BE2C (cell line): ENCODE measurements around the gene XPA.
A peak's percentile ranks its signal among the peaks of the same experiment; 100 is the strongest.

Source experiments
- DNase-seq: peaks from one replicate; pipeline ENCODE4 v3.0.0-alpha.2; 2020
- H3K27me3 ChIP-seq: fragments of 250-450 bp; sonication (Bioruptor Pico); 2 replicates; pipeline ENCODE4 v1.5.1; 2020; ENCODE audit warnings: mild to moderate bottlenecking
- H3K36me3 ChIP-seq: fragments of 250-450 bp; sonication (Bioruptor Pico); 2 replicates; pipeline ENCODE4 v1.5.1; 2020; ENCODE audit warnings: mild to moderate bottlenecking
- H3K4me1 ChIP-seq: fragments of 250-450 bp; sonication (Bioruptor Pico); 2 replicates; pipeline ENCODE4 v1.5.1; 2020
- H3K4me3 ChIP-seq: 2 replicates; pipeline ENCODE4 v1.5.1; 2011; ENCODE audit warnings: low read depth, low read length
- H3K9me3 ChIP-seq: fragments of 250-450 bp; sonication (Bioruptor Pico); 2 replicates; pipeline ENCODE4 v1.5.1; 2020
- CTCF ChIP-seq: IDR thresholded peaks from 2 replicates; pipeline ENCODE4 v1.5.1; 2012; ENCODE audit warnings: mild to moderate bottlenecking, low read depth, low read length

Gene XPA

GRCh38 chr9:97636903-97637302 is 60.2 kb downstream of the XPA start:
- Histone ChIP-seq H3K27me3 (no peaks in the 10 kb centered on the region), H3K4me3 (peak overlapping the region; percentile 27), H3K9me3 (no peaks in the 10 kb centered on the region), H3K36me3 (peaks cover 14% of the 10 kb centered on the region), H3K4me1 (no peaks in the 10 kb centered on the region)
- TF ChIP-seq CTCF, result no peak
- DNase-seq, result no peak

GRCh38 chr9:97635026-97635425 is 62.1 kb downstream of the XPA start:
- H3K4me3 ChIP-seq, result peak overlapping the region; percentile 75
- no peak for DNase-seq

GRCh38 chr9:97633859-97634490 is 63.2 kb downstream of the XPA start:
- no peak for DNase-seq
- no peaks in the 10 kb centered on the region for H3K27me3 ChIP-seq
- TF ChIP-seq CTCF, result no peak

More at GRCh38 chr9:97635026-97635425, 62.1 kb downstream of the XPA start:
- TF ChIP-seq CTCF, result no peak
- Histone ChIP-seq H3K27me3 (no peaks in the 10 kb centered on the region), H3K36me3 (no peaks in the 10 kb centered on the region), H3K4me1 (no peaks in the 10 kb centered on the region), H3K9me3 (no peaks in the 10 kb centered on the region)

GRCh38 chr9:97632985-97633858 is 63.9 kb downstream of the XPA start, which contains the start of the genes NCBP1 and TSTD2:
Gene NCBP1, plus strand, starts transcription at chr9:97633821. Its CDS starts 61 bp downstream, at chr9:97633882.
Gene TSTD2, minus strand, starts transcription at chr9:97633368. Its CDS starts 5,806 bp downstream, at chr9:97627562.
- Histone ChIP-seq H3K36me3 (no peaks in the 10 kb centered on the region), H3K9me3 (no peaks in the 10 kb centered on the region), H3K4me3 (peak within 1 kb of the TSS; percentile 75), H3K27me3 (no peaks in the 10 kb centered on the region), H3K4me1 (no peaks in the 10 kb centered on the region)
- DNase-seq, result peak; percentile 98
- TF ChIP-seq CTCF, result no peak

More at GRCh38 chr9:97633859-97634490, 63.2 kb downstream of the XPA start:
- H3K9me3 ChIP-seq, result no peaks in the 10 kb centered on the region
- H3K4me1 ChIP-seq, result no peaks in the 10 kb centered on the region
- peak overlapping the region; percentile 75 for H3K4me3 ChIP-seq
- H3K36me3 ChIP-seq, result no peaks in the 10 kb centered on the region

GRCh38 chr9:97632248-97632984 is 64.7 kb downstream of the XPA start:
- no peaks in the 10 kb centered on the region for H3K9me3 ChIP-seq
- H3K4me1 ChIP-seq, result no peaks in the 10 kb centered on the region
- DNase-seq, result peak; percentile 41
- no peaks in the 10 kb centered on the region for H3K27me3 ChIP-seq
- TF ChIP-seq CTCF, result no peak
- peaks cover 4% of the 10 kb centered on the region for H3K36me3 ChIP-seq
- peak overlapping the region; percentile 75 for H3K4me3 ChIP-seq
